NT2/D1 (cell line): ENCODE data around the gene CAPN9.

ENCODE experiments used
- DNase-seq: peaks from one replicate; pipeline ENCODE4 v3.0.0-alpha.2; 2011; ENCODE audit warnings: low read depth, low spot score
- H3K27me3 ChIP-seq: 2 replicates; pipeline ENCODE4 v1.6.0; 2011; ENCODE audit warnings: mild to moderate bottlenecking; ENCODE audit not compliant: insufficient read length, insufficient read depth
- H3K36me3 ChIP-seq: 2 replicates; pipeline ENCODE4 v1.6.1; 2011; ENCODE audit warnings: mild to moderate bottlenecking, low read length, mixed read lengths; ENCODE audit not compliant: insufficient read depth, insufficient read length
- H3K4me1 ChIP-seq: 2 replicates; pipeline ENCODE4 v1.5.1; 2011; ENCODE audit not compliant: insufficient read depth, insufficient read length
- H3K4me3 ChIP-seq: 2 replicates; pipeline ENCODE4 v1.5.1; 2011; ENCODE audit warnings: low read depth; ENCODE audit not compliant: insufficient read length
- H3K9ac ChIP-seq: 2 replicates; pipeline ENCODE4 v1.6.0; 2011; ENCODE audit warnings: low read depth; ENCODE audit not compliant: insufficient read length
- H3K9me3 ChIP-seq: 2 replicates; pipeline ENCODE4 v1.5.1; 2011; ENCODE audit warnings: mild to moderate bottlenecking, low read length; ENCODE audit not compliant: insufficient read depth
- SUZ12 ChIP-seq: IDR thresholded peaks from 2 replicates; pipeline ENCODE4 v1.6.1; 2011; ENCODE audit not compliant: insufficient read length, insufficient read depth; ENCODE audit errors: extremely low read depth
- YY1 ChIP-seq: IDR thresholded peaks from 2 replicates; pipeline ENCODE4 v1.6.1; 2011; ENCODE audit not compliant: insufficient read length, insufficient read depth
- ZNF274 ChIP-seq: IDR thresholded peaks from 2 replicates; pipeline ENCODE4 v1.6.1; 2011; ENCODE audit warnings: mild to moderate bottlenecking, low read depth, low read length

The CAPN9 gene

DNA sequence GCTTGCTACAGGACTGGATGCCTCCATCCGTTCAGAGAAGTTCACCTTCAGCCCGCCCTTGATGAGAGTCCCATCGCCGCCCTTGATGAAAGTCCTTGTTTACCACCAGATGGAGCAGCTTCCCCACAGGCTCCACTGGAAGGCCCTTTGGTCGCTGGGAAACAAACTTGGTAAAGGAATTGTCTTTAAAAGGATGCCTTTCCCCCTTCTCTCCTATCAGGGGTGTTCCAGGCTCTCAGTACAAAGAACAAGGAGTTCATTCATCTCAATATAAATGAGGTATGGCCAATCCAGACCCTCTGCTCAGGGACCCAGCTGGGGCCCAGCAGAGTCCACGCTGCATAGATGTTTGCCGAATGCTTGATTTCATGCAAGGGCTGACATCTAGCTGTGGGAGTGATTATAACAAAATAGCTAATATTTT, 50.8 kb downstream of the CAPN9 start:
- H3K4me1 ChIP-seq, result peaks cover 4% of the 10 kb centered on the region
- peak; percentile 74 for DNase-seq
- H3K9me3 ChIP-seq, result no peaks in the 10 kb centered on the region
- H3K9ac ChIP-seq, result no peak overlapping the region
- no peak for TF ChIP-seq SUZ12
- H3K36me3 ChIP-seq, result no peaks in the 10 kb centered on the region
- H3K27me3 ChIP-seq, result peaks cover 16% of the 10 kb centered on the region
- no peak overlapping the region for H3K4me3 ChIP-seq

GRCh38 chr1:230798491-230798890, 51.3 kb downstream of the CAPN9 start:
- no peak for DNase-seq
- Histone ChIP-seq H3K27me3 (peaks cover 14% of the 10 kb centered on the region), H3K9ac (no peak overlapping the region), H3K4me1 (peaks cover 4% of the 10 kb centered on the region), H3K9me3 (no peaks in the 10 kb centered on the region), H3K4me3 (no peak overlapping the region), H3K36me3 (no peaks in the 10 kb centered on the region)
- TF ChIP-seq YY1 (no peak), SUZ12 (no peak), ZNF274 (no peak)

GRCh38 chr1:230800891-230801840, 54.0 kb downstream of the CAPN9 start:
- H3K4me1 ChIP-seq, result no peaks in the 10 kb centered on the region
- TF ChIP-seq SUZ12 (no peak), YY1 (no peak), ZNF274 (no peak)
- no peak for DNase-seq
- peaks cover 11% of the 10 kb centered on the region for H3K27me3 ChIP-seq
- no peak overlapping the region for H3K9ac ChIP-seq
- H3K36me3 ChIP-seq, result no peaks in the 10 kb centered on the region
- H3K4me3 ChIP-seq, result no peak overlapping the region
- no peaks in the 10 kb centered on the region for H3K9me3 ChIP-seq

- H3K9me3 ChIP-seq, result peaks cover 3% of the 10 kb centered on the region; the same call in 1 of the 2 replicates
- TF ChIP-seq SUZ12 (no peak), ZNF274 (no peak), YY1 (no peak)
- H3K9ac ChIP-seq, result no peak overlapping the region
- no peaks in the 10 kb centered on the region for H3K4me1 ChIP-seq
- no peak for DNase-seq
- H3K27me3 ChIP-seq, result no peaks in the 10 kb centered on the region
- H3K4me3 ChIP-seq, result no peak overlapping the region
- H3K36me3 ChIP-seq, result no peaks in the 10 kb centered on the region
Observed at GRCh38 chr1:230804396-230804795, 57.2 kb downstream of the CAPN9 start.

DNA sequence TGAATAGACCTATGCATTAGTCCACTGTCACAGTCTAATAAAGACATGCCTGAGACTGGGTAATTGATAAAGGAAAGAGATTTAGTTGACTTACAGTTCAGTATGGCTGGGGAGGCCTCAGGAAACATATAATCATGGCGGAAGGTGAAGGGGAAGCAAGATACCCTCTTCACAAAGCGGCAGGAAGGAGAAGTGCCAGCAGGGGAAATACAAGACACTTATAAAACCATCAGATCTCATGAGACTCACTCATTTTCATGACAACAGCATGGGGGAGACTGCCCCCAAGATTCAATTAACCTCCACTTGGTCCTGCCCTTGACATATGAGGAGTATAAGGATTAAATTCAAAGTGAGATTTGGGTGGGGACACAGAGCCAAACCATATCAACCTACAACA, 59.4 kb downstream of the CAPN9 start:
- TF ChIP-seq YY1 (no peak), SUZ12 (no peak), ZNF274 (no peak)

DNA sequence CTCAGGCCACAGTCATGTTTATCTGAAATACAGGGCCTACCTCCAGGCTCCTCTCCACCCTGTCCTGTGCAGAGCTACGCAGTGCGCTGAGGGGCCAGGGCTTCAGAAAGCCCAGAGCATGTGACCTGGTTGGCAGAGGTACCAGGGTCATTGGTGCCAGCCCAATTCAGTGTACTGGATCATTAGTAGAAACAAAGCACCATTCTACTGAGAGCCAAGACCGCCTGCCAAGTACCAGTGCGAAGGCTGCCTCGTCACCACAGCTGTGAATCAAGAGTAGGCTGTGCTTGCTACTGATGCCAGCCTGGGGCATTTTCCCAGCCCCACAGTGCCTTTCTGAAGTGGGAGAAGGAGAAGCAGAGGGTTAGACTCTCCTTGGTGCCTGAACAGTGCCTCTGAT, 59.8 kb downstream of the CAPN9 start:
- Histone ChIP-seq H3K36me3 (no peaks in the 10 kb centered on the region), H3K4me3 (no peak overlapping the region), H3K4me1 (no peaks in the 10 kb centered on the region), H3K9me3 (peaks cover 10% of the 10 kb centered on the region), H3K27me3 (no peaks in the 10 kb centered on the region), H3K9ac (no peak overlapping the region)
- DNase-seq, result no peak
- TF ChIP-seq ZNF274 (no peak), SUZ12 (no peak), YY1 (no peak)

More for the DNA sequence above, 59.4 kb downstream of the CAPN9 start:
- DNase-seq, result no peak
- Histone ChIP-seq H3K9ac (no peak overlapping the region), H3K36me3 (no peaks in the 10 kb centered on the region), H3K4me1 (no peaks in the 10 kb centered on the region), H3K4me3 (no peak overlapping the region), H3K9me3 (peaks cover 5% of the 10 kb centered on the region), H3K27me3 (no peaks in the 10 kb centered on the region)

DNA sequence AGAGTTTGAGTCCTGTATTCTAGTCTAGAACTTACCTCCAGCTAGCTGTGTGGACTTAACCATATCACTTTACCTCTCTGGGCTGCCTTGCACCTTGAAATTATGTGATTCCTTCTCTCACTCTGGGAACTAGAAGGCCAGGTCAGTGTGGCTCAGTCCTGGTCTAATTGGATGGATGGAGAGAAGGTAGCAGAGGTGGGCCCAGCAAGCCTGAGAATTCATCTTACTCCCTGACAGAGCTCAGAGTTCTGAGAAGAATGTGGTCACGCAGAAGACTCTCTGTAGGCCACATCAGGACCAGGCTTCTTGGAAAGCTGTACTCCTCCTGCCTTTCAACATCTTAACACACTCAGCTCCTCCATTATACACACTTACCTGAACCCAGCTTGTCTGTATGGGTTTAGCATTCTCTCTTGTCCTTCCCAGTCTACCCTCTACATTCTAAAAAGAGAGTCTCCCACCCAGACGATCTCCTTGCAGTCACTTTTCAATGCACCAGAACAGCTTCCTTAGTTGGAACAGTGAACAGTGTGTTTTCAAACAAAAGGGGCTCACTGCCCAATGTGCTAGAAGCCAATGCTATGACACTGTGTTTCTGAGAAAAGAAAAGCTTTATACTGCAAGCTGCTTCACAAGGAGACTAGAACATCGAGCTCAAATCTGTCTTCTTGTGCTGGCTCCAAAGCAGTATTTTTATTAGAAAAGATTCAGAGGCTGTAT, 60.5 kb downstream of the CAPN9 start:
- H3K4me3 ChIP-seq, result no peak overlapping the region
- no peaks in the 10 kb centered on the region for H3K27me3 ChIP-seq
- no peaks in the 10 kb centered on the region for H3K36me3 ChIP-seq
- no peaks in the 10 kb centered on the region for H3K4me1 ChIP-seq
- no peak overlapping the region for H3K9ac ChIP-seq
- no peak for DNase-seq
- TF ChIP-seq SUZ12, result no peak
- TF ChIP-seq ZNF274, result no peak
- no peak for TF ChIP-seq YY1
- peaks cover 17% of the 10 kb centered on the region for H3K9me3 ChIP-seq
